DMS153 treated with DMSO at 0.1 percent for 48 hours (cell line): ENCODE results near the gene NTSR1.

Experiments used
- DNase-seq: peaks from one replicate; lab custom pipeline; 2025; ENCODE audit not compliant: unreplicated experiment; lab: John Stamatoyannopoulos, UW

The NTSR1 gene

DNA sequence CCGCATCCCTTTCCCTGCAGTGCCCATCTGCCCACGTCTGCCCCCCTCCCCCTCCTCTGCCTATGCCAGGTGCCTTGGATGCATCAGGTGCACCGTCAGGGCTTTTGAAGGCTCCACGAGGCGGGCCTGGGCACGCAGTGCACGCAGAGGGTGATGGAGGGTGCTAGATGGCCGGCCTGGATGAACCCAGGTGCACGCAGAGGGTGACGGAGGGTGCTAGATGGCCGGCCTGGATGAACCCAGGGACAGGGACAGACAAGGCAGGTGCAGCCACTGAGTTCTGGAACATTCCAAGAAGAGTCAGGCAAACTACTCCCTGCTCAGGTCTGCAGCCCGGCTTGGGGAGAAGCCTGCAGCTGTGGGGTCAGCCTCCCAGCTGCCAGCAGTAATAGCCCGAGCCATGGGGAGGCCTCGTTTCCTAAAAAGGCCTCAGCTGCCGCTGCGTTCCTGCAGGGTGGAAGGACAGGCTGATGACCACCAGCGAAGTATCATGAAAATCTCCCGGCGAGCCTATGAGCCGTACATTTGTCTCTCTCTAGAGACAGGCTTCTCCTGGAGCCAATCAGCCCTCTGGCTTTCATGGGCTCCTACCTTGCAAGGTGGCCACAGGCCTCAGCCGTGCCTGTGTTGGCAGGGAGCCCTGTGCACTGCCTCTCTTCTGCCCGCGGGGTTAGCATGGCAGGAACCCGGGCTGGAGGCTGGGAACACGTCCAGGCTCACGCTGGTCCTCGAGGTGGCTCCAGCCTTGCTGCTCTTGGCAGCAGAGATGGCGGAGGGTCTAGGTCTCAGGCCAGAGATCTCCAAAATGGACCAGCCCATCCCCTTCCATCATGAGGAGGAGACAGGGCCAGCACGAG, 29.6 kb downstream of the NTSR1 start:
- DNase-seq: no peak

DNA sequence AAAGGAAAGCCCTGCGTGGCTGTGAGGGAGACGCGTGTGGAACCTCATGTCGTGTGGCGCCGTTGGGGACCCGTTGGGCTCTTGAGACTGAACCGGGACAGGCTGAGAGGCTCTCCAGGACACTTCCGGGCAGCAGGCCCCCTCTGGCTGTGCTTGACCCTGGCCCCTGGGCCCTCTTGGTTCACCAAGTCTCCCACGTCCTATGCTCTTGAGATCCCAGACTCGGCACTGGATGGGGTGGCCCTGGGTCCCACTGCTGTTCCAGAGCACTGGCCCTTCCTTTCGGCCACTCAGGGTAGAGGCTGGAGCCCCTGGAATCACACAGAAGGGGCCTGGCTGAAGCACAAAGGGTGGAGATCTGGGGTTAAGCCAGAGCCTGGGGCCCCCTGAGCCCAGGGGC, 30.4 kb downstream of the NTSR1 start:
- DNase-seq: no peak

DNA sequence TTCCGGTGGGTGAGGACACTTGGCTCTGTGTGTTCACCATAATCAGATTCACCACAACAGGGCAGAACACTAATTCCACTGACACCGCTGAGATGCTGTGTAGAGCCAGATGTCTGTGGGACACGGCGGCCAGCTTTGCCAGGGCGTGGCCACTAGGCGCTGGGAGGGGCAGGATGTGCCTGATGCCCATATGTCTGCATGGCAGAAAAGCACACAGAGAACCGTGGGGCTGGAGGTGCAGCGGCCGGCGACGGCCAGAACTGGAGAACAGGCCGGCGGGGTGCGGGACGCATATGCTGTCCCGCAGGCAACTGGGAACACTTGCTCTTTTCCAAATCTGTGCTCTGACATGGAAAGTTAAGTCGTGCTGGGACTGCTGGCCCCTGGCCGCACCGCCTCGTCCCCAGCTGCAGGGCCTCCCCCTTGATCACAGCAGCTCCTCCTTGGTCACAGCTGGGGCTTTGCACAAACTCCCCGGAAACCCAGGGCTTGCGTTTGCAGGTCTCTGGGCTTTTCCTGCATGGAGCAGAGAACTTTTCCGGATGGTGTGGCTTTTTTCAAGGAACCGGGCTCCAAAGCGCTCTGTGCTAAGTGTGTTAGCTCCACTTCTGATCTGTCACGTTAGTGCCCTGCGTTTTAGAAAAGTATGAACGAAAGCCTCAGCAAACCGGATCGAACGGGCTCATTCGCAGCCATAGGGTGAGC, 31.1 kb downstream of the NTSR1 start:
- peak; percentile 33 for DNase-seq

DNA sequence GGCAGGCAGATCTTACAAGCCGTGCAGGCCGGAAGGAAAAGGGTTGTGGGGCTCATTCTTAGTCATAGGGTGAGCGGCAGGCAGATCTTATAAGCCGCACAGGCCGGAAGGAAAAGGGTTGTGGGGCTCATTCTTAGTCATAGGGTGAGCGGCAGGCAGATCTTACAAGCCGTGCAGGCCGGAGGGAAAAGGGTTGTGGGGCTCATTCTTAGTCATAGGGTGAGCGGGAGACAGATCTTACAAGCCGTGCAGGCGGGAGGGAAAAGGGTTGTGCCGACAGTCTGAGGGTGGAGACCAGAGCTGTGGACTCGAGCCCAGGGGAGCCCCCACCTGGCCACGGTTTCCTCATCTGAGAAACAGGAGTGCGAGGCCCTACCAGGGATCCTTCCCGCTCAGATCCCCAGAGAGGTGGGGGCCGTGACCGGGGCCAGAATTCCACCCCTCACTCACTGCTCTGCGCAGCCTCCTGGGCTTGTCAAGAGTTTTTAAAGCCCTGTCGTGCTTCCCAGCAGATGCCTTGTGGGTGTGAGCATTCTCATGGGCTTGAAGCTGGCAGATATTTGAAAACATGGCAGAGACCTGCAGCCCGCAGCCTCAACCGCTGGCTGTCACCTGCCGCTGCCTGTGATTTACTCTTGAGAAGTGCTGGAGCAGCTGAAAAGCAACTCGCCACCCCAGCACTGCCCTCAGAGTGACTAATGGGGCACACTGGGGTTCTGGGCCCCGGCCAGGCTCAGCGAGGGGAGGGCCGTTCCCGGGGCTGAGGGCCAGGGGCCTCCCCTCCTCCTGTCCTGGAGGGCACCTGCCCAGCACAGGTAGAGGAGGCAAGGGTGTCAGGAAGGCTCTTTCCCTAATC, 31.9 kb downstream of the NTSR1 start:
- DNase-seq: no peak

DNA sequence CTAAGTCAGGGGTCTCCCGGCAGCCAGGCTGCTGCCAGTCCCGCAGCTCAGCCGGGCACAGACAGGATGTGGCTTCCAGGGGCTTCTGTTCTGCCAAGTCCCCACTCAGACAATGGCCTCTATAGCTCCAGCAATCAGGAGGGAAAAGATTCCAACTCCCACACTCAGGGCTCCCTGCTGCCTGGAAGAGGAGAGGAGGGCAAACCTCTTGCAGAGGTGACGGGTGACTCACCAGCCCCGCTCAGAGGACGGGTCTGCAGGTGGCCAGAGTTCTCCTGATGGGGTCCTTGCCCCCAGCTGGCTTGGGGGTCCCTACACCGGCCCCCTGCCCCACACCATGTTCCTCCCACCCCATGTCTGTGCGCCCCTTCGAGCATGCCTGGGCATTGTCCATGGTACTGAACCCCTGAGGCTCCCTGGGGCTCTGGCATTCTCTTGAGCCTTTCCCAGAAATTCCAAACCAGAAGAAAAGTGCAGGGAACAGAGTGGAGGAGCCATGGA, 32.6 kb downstream of the NTSR1 start:
- DNase-seq: no peak

DNA sequence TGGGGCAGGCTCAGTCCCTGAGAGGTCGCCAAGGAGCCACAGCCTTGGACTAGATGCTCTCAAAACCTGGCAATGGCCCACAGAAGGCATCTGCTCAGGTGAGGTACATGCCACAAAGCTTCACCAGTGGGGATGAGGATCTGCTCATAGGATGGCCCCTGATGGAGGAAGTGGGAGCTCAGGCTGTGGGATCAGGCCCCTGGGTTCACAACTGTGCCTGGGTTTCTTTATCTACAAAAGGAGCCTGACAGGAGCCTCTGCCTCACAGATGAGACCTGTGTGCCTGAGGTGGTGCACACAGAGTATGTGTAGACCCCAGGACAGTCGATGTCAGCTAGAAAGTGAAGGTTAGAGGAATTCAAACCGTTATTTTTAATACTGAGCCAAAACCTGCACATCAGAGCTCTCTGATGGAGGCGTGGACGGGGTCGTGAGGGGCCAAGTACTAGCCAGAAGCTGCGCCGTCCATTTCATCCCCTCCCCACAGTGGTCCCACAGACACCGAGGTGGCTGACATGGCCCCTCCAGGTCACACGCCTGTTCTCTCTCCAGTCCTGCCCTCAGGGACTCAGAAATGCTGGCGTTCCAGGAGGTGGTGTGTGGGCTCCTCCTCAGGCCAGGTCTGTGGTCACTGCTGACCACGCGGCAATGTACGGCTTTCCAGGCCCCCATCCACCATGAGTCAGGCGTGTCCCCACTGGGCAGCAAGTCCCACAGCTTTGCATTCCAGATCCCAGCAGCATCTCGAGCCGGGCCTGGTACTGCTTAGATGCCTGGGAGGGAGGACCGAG, 33.3 kb downstream of the NTSR1 start:
- no peak for DNase-seq

DNA sequence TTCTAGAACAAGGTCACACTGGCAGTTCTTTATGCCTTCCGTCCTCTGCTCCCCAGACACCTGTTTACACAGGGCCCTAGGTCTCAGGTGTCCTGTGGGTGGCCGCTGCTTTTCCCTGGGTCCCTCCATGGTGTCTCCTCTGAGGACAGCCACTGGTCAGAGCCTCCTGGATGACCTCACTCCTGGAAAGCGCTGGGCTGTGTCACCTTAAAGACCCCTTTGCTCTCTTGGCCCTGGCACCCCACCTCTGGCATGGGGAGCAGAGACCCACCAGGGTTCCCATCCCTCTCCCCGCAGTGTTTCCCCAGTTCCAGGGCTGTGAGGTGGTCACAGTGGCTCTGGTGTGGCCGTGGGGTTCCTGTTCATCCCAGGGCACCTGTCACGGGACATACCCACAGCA, 33.9 kb downstream of the NTSR1 start:
- DNase-seq: no peak

DNA sequence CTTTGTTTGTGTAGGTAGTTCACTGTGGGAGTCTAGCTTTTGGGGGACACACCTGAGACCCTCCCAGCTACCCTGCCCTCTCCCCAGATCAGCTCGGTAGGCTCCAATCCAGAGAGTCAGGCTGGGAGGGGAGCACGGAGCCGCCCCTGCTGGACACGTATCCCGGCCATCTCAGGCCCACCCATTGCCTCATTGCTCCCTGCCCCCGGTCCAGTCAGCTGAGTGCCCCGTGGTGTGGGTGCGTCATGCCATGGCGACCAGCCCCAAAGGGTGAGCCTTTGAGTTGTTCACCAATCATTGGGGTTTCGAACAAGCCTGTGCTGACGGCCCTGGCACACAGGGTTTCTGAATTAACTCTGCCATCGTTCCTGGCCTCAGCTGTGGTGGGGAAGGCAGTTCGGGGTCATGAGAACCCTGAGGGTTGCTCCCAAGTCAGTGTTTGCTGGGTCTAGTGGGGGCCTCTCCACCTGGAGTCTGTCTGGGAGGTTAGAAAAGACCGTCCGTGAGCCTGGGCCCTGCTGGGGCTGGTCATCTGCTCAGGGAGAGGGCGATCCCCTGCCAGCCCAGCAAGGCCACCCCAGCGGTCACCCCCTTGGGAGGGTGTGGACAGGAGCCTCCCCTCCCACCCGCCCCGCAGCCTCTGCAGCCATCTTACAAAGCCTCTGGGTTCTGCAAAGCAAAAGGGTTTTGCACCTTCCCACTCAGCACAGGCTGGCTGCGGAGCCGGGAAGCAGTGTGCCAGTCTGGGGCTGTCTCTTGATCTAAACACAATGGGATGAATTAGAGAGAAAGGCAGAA, 34.5 kb downstream of the NTSR1 start:
- no peak for DNase-seq

DNA sequence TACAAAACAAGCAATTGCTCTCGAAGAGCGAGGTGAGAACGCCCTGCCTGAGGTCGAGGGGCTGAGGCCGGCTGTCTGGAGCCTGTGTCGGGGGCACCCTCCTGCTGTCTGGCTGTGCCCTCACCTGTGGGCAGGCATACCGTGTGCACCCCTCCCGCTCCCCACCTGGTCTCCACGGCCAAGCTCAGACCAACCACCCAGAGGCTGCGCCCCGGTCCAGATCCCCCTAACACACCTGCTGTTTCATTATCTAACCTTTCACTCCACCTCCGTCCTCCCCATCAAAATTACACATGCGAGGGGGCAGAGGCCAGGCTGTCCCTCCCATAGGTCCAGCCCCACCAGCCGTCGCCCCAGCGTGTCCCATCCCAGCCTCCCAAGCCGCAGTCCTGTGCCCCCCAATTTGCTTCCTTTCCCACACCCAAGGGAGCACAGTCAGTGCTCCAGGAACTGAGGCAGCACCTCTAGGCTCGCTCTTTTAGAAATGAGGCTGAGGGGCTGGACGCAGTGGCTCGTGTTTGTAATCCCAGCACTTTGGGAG, 35.2 kb downstream of the NTSR1 start:
- no peak for DNase-seq

DNA sequence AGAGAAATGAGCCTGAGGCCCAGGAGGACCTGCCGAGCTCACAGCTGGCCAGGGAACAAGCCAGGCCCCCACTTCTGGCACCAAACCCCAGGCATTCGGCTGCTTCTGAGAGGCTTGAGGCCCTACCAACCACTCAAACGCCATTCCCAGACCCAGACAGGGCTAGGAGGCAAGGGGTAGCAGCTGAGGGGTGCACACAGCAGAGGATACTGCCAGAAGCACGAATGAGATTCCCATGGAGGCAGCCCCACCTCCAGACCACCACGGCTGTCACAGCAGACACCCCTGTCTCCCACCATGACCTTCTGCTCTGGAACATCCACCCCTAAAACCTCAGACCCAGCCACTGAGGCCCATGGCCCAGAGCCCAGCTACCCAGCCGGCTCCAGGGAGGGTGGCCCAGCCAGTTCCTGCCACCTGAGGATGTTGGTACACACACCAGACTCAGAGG, 36.1 kb downstream of the NTSR1 start:
- DNase-seq: no peak

DNA sequence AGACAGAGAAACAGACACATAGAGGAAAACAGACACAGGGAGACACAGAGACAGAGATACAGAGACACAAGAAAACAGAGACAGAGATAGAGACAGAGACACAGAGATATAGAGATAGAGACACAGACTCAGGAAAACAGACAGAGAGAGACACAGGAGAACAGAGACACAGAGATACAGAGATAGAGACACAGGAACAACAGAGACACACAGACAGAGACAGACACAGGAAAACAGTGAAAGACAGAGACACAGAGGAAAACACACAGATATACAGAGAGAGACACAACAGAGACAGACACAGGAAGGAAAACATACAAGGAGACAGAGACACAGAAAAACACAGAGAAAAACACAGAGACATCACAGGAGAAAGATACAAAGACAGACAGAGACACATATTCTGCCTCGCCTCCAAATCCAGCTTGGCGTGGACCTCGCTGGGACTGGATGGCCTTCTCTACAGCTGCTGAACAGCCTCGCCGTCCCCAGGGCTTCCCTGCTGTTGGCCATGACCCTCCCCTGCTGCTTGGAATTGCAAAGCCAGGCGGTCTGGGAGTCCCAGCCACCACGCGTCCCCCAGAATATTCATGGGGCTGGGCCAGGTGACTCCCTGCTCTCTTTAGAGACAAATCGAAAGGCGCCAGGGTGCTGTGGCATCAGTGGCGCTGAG, 36.8 kb downstream of the NTSR1 start:
- no peak for DNase-seq

DNA sequence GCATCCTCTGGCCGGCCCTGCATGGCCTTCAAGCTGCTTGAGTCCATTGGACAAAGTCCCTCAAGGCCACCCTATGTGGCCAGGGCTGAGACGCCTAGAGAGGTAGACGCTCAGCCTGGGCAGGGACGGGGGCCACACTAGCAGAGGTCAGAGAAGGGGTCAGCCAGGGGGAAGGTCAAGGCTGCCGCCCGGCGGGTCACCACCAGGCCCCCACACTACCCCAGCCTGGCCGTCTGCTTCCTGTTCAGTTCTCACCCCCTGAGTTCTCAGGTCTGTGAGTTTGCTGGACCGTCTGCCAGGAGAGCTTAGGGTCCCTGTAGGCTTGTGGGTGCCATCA, 37.3 kb downstream of the NTSR1 start:
- DNase-seq: no peak

DNA sequence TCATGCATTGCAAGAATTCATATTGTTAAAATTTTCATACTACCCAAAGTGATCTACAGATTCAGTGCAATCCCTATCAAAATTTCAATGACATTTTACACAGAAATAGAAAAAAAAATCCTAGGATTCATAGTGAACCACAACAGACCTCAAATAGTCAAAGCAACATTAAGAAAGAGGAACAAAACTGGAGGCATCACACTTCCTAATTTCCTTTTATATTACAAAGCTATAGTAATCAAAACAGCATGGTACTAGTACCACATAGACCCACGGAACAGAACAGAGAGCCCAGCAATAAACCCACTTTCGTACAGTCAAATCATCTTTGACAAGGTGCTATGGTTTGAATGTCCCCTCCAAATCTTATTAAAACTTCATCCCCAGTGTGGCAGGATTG, 39.7 kb downstream of the NTSR1 start:
- DNase-seq: no peak

DNA sequence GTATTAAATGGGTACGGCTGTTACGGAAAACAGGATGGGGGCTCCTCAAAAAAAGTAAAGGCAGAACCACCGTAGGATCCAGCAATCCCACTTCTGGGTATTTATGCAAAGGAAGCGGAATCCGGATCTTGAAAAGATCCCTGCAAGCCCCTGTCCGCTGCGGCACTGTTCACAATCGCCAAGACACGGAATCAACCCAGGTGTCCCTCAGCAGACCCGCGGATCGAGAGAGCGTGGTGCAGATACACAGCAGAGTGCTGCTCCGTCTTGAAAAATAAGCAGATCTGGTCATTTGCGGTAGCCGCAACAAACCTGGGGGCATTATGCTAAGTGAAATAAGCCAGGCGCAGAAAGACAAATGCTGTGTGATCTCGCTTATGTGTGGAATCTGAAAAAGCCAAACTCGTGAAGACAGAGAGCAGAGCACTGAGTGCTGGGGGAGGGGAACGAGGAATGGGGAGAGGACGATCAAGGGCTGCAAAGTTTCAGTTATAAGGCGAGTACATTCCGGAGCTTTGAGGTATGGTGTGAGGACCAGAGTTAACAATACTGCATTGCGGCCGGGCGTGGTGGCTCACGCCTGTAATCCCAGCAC, 41.3 kb downstream of the NTSR1 start:
- no peak for DNase-seq

DNA sequence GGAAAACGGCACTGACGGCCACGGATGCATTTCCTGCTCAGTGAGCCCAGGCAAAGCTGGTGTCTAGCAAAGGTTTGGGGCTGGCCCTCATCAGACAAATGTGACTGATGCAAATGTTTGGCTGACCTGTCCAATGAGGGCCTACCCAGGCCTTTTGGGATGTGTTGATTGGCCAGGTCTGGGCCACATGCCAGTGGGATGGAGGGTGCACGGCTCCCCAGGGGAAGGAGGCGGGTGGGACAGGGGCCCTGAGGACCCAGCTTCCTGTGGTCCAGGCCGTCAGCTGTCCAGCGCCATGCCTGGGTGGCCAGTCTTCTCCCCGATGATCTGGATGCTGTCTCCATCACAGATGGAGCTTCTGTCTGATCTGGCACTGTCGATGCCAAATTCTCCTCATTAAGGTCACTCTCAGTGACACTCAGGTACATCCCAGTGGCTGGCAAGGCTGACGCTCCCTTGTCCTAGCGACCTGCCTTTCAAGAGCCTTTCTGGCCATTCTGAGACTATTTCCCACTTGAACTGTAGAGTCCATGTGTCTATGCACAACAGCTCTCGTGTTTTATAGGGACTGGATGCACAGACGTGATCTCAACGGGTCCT, 43.0 kb downstream of the NTSR1 start:
- no peak for DNase-seq

DNA sequence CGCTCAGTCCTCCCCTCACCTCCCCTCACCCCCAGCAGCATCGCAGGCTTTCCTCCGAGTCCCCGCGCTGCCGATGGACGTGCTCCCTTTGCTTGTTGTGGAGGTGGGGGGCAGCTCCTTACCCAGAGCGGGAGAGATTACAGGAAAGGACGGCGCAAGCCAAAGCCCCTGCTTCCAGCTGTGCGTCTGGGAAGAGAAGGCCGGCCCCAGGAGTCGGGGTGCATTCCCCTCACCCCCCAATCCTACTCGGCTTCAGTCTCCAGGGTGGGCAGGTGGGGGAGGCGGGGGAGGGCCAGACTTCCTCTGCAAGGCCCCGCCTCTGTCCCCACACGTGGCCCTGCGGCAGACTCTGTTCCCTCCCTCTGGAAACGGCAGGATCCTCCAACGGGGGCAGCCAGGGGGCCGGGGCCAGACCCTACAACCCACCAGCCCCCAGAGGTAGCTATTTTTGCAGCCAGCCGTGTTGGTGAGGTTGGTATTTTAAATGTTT, 43.6 kb downstream of the NTSR1 start:
- no peak for DNase-seq

DNA sequence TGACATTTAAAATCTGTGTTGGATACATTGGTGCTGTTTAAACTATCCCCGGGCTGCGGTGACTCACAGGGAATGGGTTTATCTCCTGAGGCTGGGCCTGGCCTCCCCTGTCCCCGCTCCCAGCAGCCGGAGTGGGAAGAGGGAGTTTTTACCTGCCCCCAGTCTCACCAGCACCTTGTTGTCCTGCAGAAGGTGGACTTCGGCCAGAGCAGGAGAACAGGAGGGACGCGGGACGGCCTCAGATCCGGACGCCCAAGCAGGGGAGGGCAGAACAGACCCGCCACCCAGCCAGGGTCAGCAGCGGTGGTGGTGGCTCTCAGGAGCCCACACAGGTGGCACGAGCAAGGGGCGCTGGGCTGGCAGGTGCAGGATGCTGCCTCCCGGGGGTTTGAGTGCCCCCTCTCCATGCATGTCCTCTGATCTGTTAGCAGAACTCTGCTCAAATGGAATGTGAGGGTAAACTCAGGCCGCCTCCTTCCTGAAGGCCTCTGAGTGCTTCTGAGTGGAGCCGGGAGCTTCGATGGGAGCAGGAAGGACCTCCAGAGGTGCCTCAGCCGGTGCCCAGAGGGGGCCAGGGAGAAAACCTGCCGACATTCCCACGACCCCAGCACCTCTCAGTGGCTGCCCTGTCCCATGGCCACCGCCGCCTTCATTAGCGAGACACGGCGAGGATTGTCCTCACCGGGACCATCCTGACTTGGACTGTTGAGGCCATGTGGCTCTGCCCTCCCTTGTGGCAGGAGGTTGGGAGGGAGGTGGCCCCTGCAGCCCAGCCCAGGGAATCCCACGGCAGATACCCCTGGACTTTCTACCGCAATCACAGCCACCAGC, 44.2 kb downstream of the NTSR1 start:
- DNase-seq: no peak
